Uterus (tissue), 2 donors: Measurements from ENCODE around the gene L3MBTL3.

Source experiments
- CTCF ChIP-seq, 4 experiments: fragments of 200-600 bp in 2 of 4; fragments of 450-650 bp in 2 of 4; sonication (generic) in 2 of 4; IDR thresholded peaks; one replicate each; pipeline ENCODE4 v1.5.1; 2016 to 2019; ENCODE audit warnings: antibody characterized with exemption in 4 of 4, mild to moderate bottlenecking in 2 of 4, moderate library complexity in 1 of 4
- POLR2A ChIP-seq, 2 donors: fragments of 450-650 bp; IDR thresholded peaks; one replicate each; pipeline ENCODE4 v1.6.1; 2016; ENCODE audit warnings: antibody characterized with exemption in 2 of 2, mild to moderate bottlenecking in 1 of 2, moderate library complexity in 1 of 2

DNA sequence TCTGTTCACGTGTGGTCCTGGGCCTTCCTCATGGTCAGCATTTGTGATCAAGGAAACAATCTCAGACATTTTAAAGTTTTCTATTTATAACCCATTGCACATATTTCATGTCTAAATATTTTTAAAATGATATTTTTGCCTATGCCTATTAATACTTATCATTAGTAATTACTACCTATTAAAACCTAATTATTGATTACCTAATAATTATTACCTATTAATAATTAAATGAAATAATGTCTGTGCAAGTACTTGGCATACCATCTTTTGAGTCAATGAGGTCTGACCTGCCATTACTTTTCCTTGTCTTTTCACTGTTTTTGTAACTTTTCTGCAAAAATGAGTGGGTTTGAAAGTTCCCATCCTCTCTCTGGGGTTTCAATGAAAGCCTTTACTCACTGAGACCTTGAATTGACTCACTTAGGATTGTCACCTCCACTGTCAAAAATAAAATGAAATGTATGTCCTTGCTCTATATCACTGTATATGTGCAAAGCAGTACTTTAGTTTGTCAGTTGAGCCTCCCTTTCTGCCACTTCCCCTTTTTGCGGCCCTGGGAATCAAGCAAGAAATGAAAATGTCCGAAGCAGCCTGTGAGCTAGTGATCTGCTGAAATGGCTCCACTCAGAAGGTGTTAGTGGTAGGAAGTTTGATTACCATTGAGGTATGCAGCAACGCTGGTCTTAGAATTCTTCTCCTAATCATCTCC is 87.8 kb downstream of the L3MBTL3 start:
- no peak for TF ChIP-seq CTCF (IDR thresholded peaks at IDR 0.05)
- TF ChIP-seq POLR2A (IDR thresholded peaks at IDR 0.05) = no peak
